Stimulated activated CD4-positive, alpha-beta T cell treated with anti-CD3 and anti-CD28 coated beads, TNF-alpha, amount 100 ng/mL, for 1 hour (primary cell): Measurements from ENCODE around the gene AKAP7.
"Not testable (repeated sequence)": the region's sequence is repeated elsewhere in the genome, so short reads cannot be mapped to it uniquely, and the experiment has no call there.

ENCODE experiments used
- DNase-seq, 3 donors: peaks; one replicate each; pipeline ENCODE4 v3.0.0-alpha.2; 2020; ENCODE audit warnings: low read depth in 3 of 3, low spot score in 1 of 3

Gene AKAP7

DNA sequence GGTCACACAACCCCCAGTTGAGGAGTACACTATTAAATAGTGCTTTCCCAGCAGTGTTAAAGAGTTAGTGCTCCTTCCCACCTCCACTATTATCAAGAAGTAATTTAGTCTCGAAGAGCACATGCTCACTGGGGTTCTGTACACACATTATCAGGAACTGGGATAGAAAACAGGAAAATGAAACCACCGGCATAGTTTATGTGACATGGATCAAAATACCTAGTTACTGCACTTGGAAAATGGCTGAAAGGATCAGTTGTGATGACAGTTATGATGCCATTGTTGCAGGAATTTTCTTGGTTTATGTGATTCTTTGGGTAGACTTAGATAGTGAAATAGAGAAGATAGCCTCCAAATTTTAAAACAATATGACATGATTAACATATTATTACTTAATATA is 152.9 kb downstream of the AKAP7 start:
- no peak for DNase-seq

DNA sequence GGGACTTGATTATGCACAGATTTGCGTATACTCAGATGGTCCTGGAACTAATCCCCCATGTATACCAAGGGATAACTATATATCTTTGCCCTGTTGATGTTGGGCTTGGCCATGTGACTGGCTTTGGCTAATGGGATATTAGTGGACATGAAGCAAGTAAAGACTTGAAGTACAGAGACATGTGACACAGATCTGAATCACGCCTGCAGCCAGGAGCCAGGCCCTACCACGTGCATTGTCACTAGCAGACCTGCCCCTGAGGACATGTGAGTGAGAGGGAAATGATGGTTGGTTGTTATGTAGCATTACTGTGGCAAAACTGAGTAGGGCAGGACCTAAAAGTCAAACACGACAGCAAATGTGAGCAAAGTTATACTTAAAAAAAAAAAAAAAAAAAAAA is 155.7 kb downstream of the AKAP7 start:
- no peak for DNase-seq

- no peak for DNase-seq
Observed at GRCh38 chr6:131292145-131292938, 157.1 kb downstream of the AKAP7 start.

- DNase-seq, result no peak
Observed at GRCh38 chr6:131293472-131293911, 158.2 kb downstream of the AKAP7 start.

DNA sequence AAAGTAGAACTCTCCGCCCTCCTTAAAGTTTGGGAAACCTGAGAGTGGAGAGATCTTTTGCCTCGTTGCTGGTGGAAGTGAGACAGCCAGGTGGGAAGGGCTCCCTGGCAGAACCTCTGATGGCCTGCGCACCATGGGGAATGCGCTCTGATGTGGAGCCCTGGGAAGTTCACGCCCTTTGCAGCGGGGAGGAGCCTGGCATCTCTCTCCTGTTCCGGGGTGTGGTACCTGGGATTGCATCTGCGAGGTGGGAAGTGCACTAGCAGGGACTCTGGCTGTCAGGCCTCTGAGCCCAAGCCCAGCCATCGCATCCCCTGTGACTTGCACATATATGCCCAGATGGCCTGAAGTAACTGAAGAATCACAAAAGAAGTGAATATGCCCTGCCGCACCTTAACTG is 159.8 kb downstream of the AKAP7 start:
- DNase-seq, result no peak

DNA sequence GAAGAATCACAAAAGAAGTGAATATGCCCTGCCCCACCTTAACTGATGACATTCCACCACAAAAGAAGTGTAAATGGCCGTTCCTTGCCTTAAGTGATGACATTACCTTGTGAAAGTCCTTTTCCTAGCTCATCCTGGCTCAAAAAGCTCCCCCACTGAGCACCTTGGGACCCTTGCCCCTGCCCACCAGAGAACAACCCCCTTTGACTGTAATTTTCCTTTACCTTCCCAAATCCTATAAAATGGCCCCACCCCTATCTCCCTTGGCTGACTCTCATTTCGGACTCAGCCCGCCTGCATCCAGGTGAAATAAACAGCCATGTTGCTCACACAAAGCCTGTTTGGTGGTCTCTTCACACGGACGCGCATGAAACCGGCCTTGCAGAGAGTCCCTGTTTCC is 165.6 kb downstream of the AKAP7 start:
- DNase-seq, result not testable (repeated sequence)

GRCh38 chr6:131303338-131303930 is 168.2 kb downstream of the AKAP7 start:
- no peak for DNase-seq

GRCh38 chr6:131305037-131305850 is 170.0 kb downstream of the AKAP7 start:
- DNase-seq, result no peak

DNA sequence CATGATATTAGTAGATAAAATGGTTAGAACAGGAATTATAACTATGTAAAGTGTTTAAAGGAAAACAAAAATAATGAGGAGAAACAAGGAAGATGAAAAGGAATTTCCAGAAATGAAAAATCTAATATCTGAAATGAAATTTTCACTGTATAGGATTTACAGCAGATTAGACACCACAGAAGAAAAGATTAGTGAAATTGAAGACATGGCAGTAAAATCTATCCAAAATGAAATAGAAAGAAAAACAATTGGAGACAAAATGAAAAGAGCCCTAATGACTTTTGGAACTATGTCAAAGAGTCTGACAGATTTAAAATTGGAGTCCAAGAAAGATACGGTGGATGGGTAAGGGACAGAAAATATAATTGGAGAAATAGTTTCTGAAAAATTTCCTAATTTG is 174.2 kb downstream of the AKAP7 start:
- no peak for DNase-seq

DNA sequence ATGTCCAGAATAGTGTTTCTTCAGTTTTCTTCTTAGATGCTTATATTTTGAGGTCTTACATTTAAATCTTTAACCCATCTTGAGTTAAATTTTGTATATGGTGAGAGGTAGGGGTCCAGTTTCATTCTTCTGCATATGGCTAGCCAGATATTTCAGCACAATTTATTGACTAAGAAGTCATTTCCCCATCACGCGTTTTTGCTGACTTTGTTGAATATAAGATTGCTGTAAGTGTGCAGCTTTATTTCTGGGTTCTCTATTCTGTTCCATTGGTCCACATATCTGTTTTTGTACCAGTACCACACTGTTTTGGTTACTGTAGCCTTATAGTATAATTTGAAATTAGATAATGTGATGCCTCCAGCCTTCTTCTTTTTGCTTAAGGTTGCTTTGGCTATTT is 179.6 kb downstream of the AKAP7 start:
- no peak for DNase-seq

GRCh38 chr6:131316654-131317053 is 181.4 kb downstream of the AKAP7 start:
- DNase-seq, result no peak

DNA sequence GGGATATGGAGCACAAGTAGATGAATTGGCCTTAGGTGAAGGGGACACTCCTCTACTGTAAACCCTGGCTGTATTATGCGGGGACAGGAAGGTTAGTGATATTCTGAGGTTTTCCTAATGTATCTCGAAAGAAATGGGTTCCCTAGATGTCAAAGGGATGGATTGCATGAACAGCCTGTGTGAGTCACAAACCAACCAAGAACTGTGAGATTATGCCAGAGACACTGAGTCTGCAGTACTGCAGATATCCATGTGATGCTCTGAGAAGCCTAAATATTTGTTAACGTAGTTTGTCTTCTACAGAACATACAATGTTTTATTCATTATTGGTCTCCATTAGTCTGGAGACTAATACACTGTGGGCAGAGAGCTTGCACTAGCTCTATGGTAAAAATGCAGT is 182.2 kb downstream of the AKAP7 start:
- no peak for DNase-seq

GRCh38 chr6:131321589-131321988 is 186.3 kb downstream of the AKAP7 start:
- no peak for DNase-seq

DNA sequence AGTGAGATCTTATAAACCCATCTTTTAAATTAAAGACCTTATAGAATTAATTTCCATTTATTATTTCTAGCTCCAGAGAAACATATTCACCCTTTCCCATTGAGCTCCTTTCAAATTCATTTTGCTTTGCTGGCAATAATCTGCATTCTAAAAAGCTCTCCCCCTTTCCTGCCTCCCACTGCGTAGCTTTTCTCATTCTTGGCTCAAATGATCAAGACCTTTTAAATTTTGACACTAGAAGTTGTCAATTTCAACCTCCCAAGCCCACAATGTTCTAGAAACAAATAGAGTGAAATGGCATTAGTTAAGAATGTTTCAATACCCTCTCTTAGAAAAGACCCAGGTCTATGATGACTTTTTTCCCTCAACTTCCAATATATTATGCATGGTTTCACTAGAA is 186.9 kb downstream of the AKAP7 start:
- no peak for DNase-seq

- not testable (repeated sequence) for DNase-seq
Observed at GRCh38 chr6:131325669-131326068, 190.4 kb downstream of the AKAP7 start.

DNA sequence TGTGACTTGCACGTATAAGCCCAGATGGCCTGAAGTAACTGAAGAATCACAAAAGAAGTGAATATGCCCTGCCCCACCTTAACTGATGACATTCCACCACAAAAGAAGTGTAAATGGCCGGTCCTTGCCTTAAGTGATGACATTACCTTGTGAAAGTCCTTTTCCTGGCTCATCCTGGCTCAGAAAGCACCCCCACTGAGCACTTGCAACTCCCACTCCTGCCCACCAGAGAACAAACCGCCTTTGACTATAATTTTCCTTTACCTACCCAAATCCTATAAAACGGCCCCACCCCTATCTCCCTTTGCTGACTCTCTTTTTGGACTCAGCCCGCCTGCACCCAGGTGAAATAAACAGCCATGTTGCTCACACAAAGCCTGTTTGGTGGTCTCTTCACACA is 193.5 kb downstream of the AKAP7 start:
- DNase-seq, result not testable (repeated sequence)

DNA sequence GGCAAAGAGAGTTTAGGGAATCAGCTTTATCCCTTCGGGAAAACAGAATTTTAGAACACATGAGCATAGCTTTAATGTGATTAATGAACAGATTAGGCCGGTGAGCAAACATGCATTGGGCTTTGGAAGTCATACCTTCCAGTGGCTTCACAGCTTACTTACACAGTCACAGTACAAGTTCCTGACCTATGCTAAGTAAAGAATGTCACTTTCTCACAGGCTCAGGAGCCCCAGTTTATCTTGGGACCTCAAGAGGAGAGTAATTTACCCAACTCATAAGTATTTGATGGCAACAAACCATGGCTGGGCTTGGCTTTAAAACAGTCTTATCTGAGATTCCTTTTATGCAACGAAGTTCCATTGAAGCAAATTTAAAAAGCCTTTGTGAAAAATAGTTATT is 195.9 kb downstream of the AKAP7 start:
- no peak for DNase-seq

DNA sequence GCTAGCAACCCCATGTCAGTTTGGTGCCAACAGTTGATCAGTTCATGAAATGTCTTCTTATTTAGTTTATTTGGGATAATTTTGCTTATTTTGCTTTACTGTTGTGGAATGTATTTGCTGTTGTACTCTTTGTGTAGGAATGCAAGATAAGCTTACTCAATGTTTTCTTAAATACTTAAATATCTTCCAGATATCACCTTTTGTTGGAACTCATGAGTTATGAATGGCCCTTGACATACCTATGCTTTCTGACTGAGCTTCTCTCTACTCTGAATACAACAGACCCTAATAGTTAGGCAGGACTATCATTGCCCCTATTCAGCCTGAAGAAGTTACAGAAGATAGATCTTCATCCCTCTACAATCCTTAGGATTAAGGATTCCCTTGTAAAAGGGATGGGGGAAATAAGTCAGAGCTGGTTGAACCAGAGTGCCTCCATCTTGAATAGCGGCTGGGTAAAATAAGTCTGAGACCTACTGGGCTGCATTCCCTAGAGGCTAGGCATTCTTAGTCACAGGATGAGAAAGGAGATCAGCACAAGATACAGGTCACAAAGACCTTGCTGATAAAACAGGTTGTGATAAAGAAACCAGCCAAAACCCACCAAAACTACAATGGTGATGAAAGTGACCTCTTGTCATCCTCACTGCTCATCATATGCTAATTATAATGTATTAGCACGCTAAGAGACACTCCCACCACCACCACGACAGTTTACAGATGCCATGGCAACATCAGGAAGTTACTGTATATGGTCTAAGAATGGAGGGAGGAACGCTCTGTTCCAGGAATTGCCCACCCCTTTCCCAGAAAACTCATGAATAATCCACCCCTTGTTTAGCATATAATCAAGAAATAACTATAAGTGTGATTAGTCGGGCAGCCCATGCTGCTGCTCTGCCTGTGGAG is 196.9 kb downstream of the AKAP7 start:
- no peak for DNase-seq
